H1 (cell line): ENCODE measurements around the gene SENP1. TPM values are rescaled to one million over a fixed set of nuclear protein-coding genes. Genes with fewer than 3 reads are reported as not detected.

ENCODE experiments used
- CTCF ChIA-PET: fragments of 300-600 bp; sonication (Branson Sonifier 250); formaldehyde crosslinking; loops from one replicate; lab custom pipeline; 2021; ENCODE audit not compliant: partially characterized antibody; lab: Charles Lee
- POLR2A ChIA-PET: fragments of 300-600 bp; sonication (Branson Sonifier 250); formaldehyde crosslinking; loops from one replicate; lab custom pipeline; 2021; ENCODE audit warnings: inconsistent platforms; ENCODE audit not compliant: partially characterized antibody; lab: Charles Lee
- DNase-seq, 2 experiments: peaks; one replicate each; pipeline versions ENCODE4 v3.0.0 to v3.0.0-alpha.2; 2010 to 2022; ENCODE audit warnings: low spot score in 2 of 2, low read depth in 1 of 2, mixed read lengths in 1 of 2
- FAIRE-seq: peaks from 2 replicates; lab custom pipeline; 2011; peaks lifted over from hg19 to GRCh38; lab: Jason Lieb, UNC
- H2AFZ ChIP-seq: 2 replicates; pipeline ENCODE4 v1.8.1; 2012; ENCODE audit warnings: low read length, inconsistent platforms
- H2AK5ac ChIP-seq: 2 replicates; pipeline ENCODE4 v1.6.1; 2013; ENCODE audit warnings: low read depth, low read length
- H2BK120ac ChIP-seq: replicated peaks from 2 replicates; pipeline ENCODE3; 2013; ENCODE audit warnings: low read depth, low read length, inconsistent platforms
- H2BK12ac ChIP-seq: 2 replicates; pipeline ENCODE4 v1.6.1; 2013; ENCODE audit warnings: low read depth, low read length
- H2BK15ac ChIP-seq: 2 replicates; pipeline ENCODE4 v1.6.1; 2013; ENCODE audit warnings: low read length
- H2BK20ac ChIP-seq: 2 replicates; pipeline ENCODE4 v1.6.1; 2013; ENCODE audit warnings: low read length
- H2BK5ac ChIP-seq: 2 replicates; pipeline ENCODE4 v1.6.1; 2013; ENCODE audit warnings: low read depth, low read length
- H3K14ac ChIP-seq: 2 replicates; pipeline ENCODE4 v1.6.1; 2013; ENCODE audit warnings: inconsistent platforms; ENCODE audit not compliant: insufficient read length
- H3K18ac ChIP-seq: 2 replicates; pipeline ENCODE4 v1.6.1; 2013; ENCODE audit warnings: low read length; ENCODE audit errors: extremely low read depth
- H3K23ac ChIP-seq: 2 replicates; pipeline ENCODE4 v1.6.1; 2013; ENCODE audit warnings: inconsistent platforms; ENCODE audit not compliant: insufficient read length
- H3K23me2 ChIP-seq: 2 replicates; pipeline ENCODE4 v1.6.1; 2013; ENCODE audit warnings: low read depth, low read length
- H3K27ac ChIP-seq: 2 replicates; pipeline ENCODE4 v1.6.1; 2011; ENCODE audit warnings: low read depth, low read length, inconsistent platforms
- H3K27me3 ChIP-seq, 4 experiments: replicated peaks in 1 of 4; 1 replicate in 1 of 4; 2 replicates in 3 of 4; pipeline versions ENCODE4 v1.6.1 to v1.8.1; 2011 to 2013; ENCODE audit warnings: low read length in 3 of 4, mild to moderate bottlenecking in 3 of 4, inconsistent platforms in 2 of 4, mixed read lengths in 2 of 4, moderate library complexity in 1 of 4; ENCODE audit not compliant: control insufficient read depth in 3 of 4, insufficient read depth in 3 of 4; ENCODE audit errors: extremely low read depth in 1 of 4
- H3K36me3 ChIP-seq, 4 experiments: 2 replicates each; pipeline versions ENCODE4 v1.6.1 to v1.8.1; 2011 to 2013; ENCODE audit warnings: mild to moderate bottlenecking in 4 of 4, low read length in 3 of 4, moderate library complexity in 2 of 4, control low read depth in 1 of 4, inconsistent platforms in 1 of 4; ENCODE audit not compliant: insufficient read depth in 4 of 4, control insufficient read depth in 2 of 4
- H3K4ac ChIP-seq: replicated peaks from 2 replicates; pipeline ENCODE3; 2013; ENCODE audit warnings: low read length, low read depth, mixed read lengths, inconsistent platforms; ENCODE audit not compliant: insufficient read length
- H3K4me1 ChIP-seq, 4 experiments: replicated peaks in 1 of 4; 1 replicate in 1 of 4; 2 replicates in 3 of 4; pipeline versions ENCODE4 v1.6.1 to v1.8.1; 2011 to 2013; ENCODE audit warnings: low read length in 3 of 4, inconsistent platforms in 2 of 4, mixed read lengths in 1 of 4; ENCODE audit not compliant: insufficient read depth in 4 of 4, control insufficient read depth in 3 of 4
- H3K4me2 ChIP-seq, 2 experiments: 2 replicates each; pipeline versions ENCODE4 v1.6.1 to v1.8.1; 2011 to 2013; ENCODE audit warnings: low read depth in 2 of 2, low read length in 2 of 2, control low read depth in 1 of 2, inconsistent platforms in 1 of 2, mild to moderate bottlenecking in 1 of 2; ENCODE audit not compliant: insufficient read depth in 1 of 2
- H3K4me3 ChIP-seq, 4 experiments: fragments of 200-600, 300-600 bp in 1 of 4; sonication (generic), shearing (Covaris generic), sonication (Bioruptor Twin) in 1 of 4; 2 replicates each; pipeline versions ENCODE4 v1.5.1 to v1.8.1; 2011 to 2016; ENCODE audit warnings: low read length in 4 of 4, low read depth in 3 of 4, control low read depth in 2 of 4, inconsistent platforms in 2 of 4, mild to moderate bottlenecking in 2 of 4, mixed read lengths in 1 of 4, moderate library complexity in 1 of 4; ENCODE audit not compliant: insufficient read depth in 2 of 4; ENCODE audit errors: extremely low read depth in 1 of 4
- H3K56ac ChIP-seq: replicated peaks from 2 replicates; pipeline ENCODE3; 2013; ENCODE audit warnings: low read depth, mild to moderate bottlenecking, mixed read lengths, low read length, inconsistent platforms; ENCODE audit not compliant: insufficient read length
- H3K79me1 ChIP-seq: 2 replicates; pipeline ENCODE4 v1.6.1; 2013; ENCODE audit warnings: low read depth, low read length, control low read depth
- H3K79me2 ChIP-seq, 2 experiments: 2 replicates each; pipeline versions ENCODE4 v1.6.1 to v1.8.1; 2012 to 2013; ENCODE audit warnings: low read length in 2 of 2, mild to moderate bottlenecking in 2 of 2, inconsistent platforms in 1 of 2; ENCODE audit not compliant: insufficient read depth in 2 of 2, control insufficient read depth in 1 of 2
- H3K9ac ChIP-seq, 4 experiments: replicated peaks in 1 of 4; 1 replicate in 1 of 4; 2 replicates in 3 of 4; pipeline versions ENCODE4 v1.6.1 to v1.8.1; 2011 to 2013; ENCODE audit warnings: low read depth in 3 of 4, low read length in 3 of 4, control low read depth in 2 of 4, mild to moderate bottlenecking in 2 of 4, moderate library complexity in 2 of 4, inconsistent platforms in 1 of 4; ENCODE audit errors: extremely low read depth in 1 of 4
- H3K9me3 ChIP-seq, 2 experiments: 2 replicates each; pipeline versions ENCODE4 v1.6.1 to v1.8.1; 2012 to 2013; ENCODE audit warnings: mild to moderate bottlenecking in 2 of 2, moderate library complexity in 2 of 2, control low read depth in 1 of 2, inconsistent platforms in 1 of 2, low read depth in 1 of 2, low read length in 1 of 2, mixed read lengths in 1 of 2; ENCODE audit not compliant: insufficient read depth in 2 of 2
- H4K20me1 ChIP-seq, 2 experiments: replicated peaks in 1 of 2; 2 replicates each; pipeline versions ENCODE3 to v1.8.1; 2011 to 2013; ENCODE audit warnings: inconsistent platforms in 2 of 2, low read length in 2 of 2, mild to moderate bottlenecking in 1 of 2; ENCODE audit not compliant: insufficient read depth in 2 of 2, control insufficient read depth in 1 of 2
- H4K5ac ChIP-seq: 2 replicates; pipeline ENCODE4 v1.6.1; 2013; ENCODE audit warnings: low read length, low read depth, mixed read lengths, inconsistent platforms; ENCODE audit not compliant: insufficient read length
- H4K8ac ChIP-seq: 2 replicates; pipeline ENCODE4 v1.8.0; 2013; ENCODE audit warnings: mild to moderate bottlenecking, moderate library complexity, low read length, inconsistent platforms; ENCODE audit not compliant: insufficient read depth; ENCODE audit errors: extremely low read depth
- H4K91ac ChIP-seq: replicated peaks from 2 replicates; pipeline ENCODE3; 2013; ENCODE audit warnings: low read length, mixed read lengths, inconsistent platforms; ENCODE audit not compliant: insufficient read length
- CBX5 ChIP-seq: fragments of 300-800, 300-1000 bp; sonication (generic); IDR thresholded peaks from 2 replicates; pipeline ENCODE4 v1.7.1; 2016; ENCODE audit warnings: antibody characterized with exemption, low read length, low read depth
- CREB1 ChIP-seq: IDR thresholded peaks from 2 replicates; pipeline ENCODE4 v1.6.1; 2012; ENCODE audit warnings: inconsistent platforms
- HDAC2 ChIP-seq, 2 experiments: fragments of 300-600 bp in 1 of 2; sonication (generic) in 1 of 2; IDR thresholded peaks; 2 replicates each; pipeline ENCODE4 v1.6.1; 2011 to 2012; ENCODE audit warnings: low read depth in 2 of 2, low read length in 2 of 2, mild to moderate bottlenecking in 2 of 2, moderate library complexity in 2 of 2, borderline replicate concordance in 1 of 2, inconsistent platforms in 1 of 2
- KDM5A ChIP-seq: fragments of 200-600 bp; IDR thresholded peaks from 2 replicates; pipeline ENCODE4 v1.7.1; 2012; ENCODE audit warnings: mild to moderate bottlenecking, low read length, inconsistent platforms, mixed read lengths
- NRF1 ChIP-seq: IDR thresholded peaks from 2 replicates; pipeline ENCODE4 v1.6.1; 2011; ENCODE audit warnings: mild to moderate bottlenecking, low read depth, low read length, improper control_type of control experiment
- SAP30 ChIP-seq: fragments of 300-600 bp; sonication (generic); IDR thresholded peaks from 2 replicates; pipeline ENCODE4 v1.7.1; 2012; ENCODE audit warnings: low read length, moderate library complexity, mild to moderate bottlenecking, inconsistent platforms; ENCODE audit not compliant: insufficient read depth, insufficient replicate concordance
- SIRT6 ChIP-seq: IDR thresholded peaks from one replicate; pipeline ENCODE4 v1.7.1; 2012; ENCODE audit warnings: low read length, inconsistent platforms
- SIX5 ChIP-seq: IDR thresholded peaks from 2 replicates; pipeline ENCODE4 v1.6.1; 2011; ENCODE audit warnings: mild to moderate bottlenecking, low read depth, low read length
- SP4 ChIP-seq: IDR thresholded peaks from 2 replicates; pipeline ENCODE4 v1.6.1; 2012; ENCODE audit warnings: low read length, inconsistent platforms
- TAF7 ChIP-seq: optimal IDR thresholded peaks from 2 replicates; pipeline ENCODE3; 2011; ENCODE audit warnings: low read depth, mild to moderate bottlenecking, inconsistent platforms, low read length, moderate library complexity, borderline replicate concordance
- WGBS, 2 experiments: shearing (Covaris generic) in 1 of 2; methylation state at CpG; one replicate each; pipeline versions ENCODE4 v1.1.6 to v1.1.7; 2013 to 2015; ENCODE audit warnings: low lambda C conversion rate in 2 of 2, mixed read lengths in 2 of 2, inconsistent platforms in 1 of 2, low coverage in 1 of 2, missing lambda C conversion rate in 1 of 2; ENCODE audit not compliant: insufficient replicate concordance in 2 of 2, insufficient coverage in 1 of 2, insufficient read length in 1 of 2; ENCODE audit errors: extremely low coverage in 1 of 2, missing lambda C conversion rate in 1 of 2; 5-methylcytosine and 5-hydroxymethylcytosine counted together
- polyA plus RNA-seq, 7 experiments: library from polyadenylated mRNA; depleted of rRNA in 3 of 7; stranded (reverse) in 5 of 7; unstranded in 2 of 7; fragments of >200 nt in 5 of 7; fragments of 200-250 nt in 2 of 7; gene quantifications; 1 replicate in 5 of 7; 2 replicates in 1 of 7; 4 replicates in 1 of 7; pipeline versions ENCODE4 v1.2.1 to v1.2.3, GENCODE V29; 2011 to 2013; ENCODE audit warnings: missing spikeins in 2 of 7, mixed read lengths in 2 of 7
- total RNA-seq: library from RNA; stranded (reverse); fragmentation: NEBNext Ultra II Directional; extraction: Animal tissue kit (Norgen Biotek cat#: 25700); gene quantifications from 2 replicates; pipeline ENCODE4 v1.2.1, GENCODE V29; 2021

SENP1 gene
- total and polyA plus RNA-seq, 2 of the 8 experiments (the other 6 are each of a cell fraction or from before 2014, with no cell fraction given) = 14.2 to 31.5 TPM

DNA sequence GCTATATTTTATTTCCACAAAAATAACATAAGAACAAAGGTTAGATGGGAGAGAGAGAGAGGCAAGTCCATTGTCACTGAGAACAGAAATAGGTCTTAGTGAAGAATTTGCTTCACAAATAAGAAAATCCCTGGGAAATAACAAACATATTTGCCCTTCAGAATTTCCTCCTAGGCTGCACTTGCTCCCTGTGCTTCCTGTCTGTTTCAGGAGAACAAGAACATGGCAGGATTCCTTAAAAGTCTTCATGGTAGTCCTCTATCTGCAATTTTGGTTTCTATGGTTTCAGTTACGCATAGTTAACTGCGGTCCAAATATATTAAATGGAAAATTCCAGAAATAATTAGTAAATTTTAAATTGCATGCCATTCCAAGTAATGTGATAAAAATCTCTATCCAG lies 34.1 kb downstream of the SENP1 start:
- Histone ChIP-seq H3K23ac (no peak overlapping the region), H3K79me1 (no peaks in the 10 kb centered on the region; the same call in 1 of the 2 replicates), H3K4me2 (no peak overlapping the region), H2BK120ac (no peak overlapping the region), H3K4me1 (no peaks in the 10 kb centered on the region), H4K5ac (no peak overlapping the region), H4K20me1 (peaks cover 0 to 1% of the 10 kb centered on the region in 2 experiments), H3K23me2 (no peaks in the 10 kb centered on the region), H3K9ac (no peak overlapping the region), H3K36me3 (peaks cover 0 to 28% (median 10%) of the 10 kb centered on the region in 4 experiments; a peak in 6 of 8 replicates), H2BK20ac (no peak overlapping the region), H3K18ac (no peak overlapping the region), H2AFZ (no peak overlapping the region), H2BK15ac (no peak overlapping the region), H3K27ac (no peak overlapping the region), H3K14ac (no peak overlapping the region), H2AK5ac (no peak overlapping the region), H2BK12ac (no peak overlapping the region), H3K4ac (no peak overlapping the region), H4K91ac (no peak overlapping the region), H3K9me3 (no peaks in the 10 kb centered on the region), H2BK5ac (no peak overlapping the region), H4K8ac (no peak overlapping the region), H3K27me3 (peaks cover 0 to 1% (median 0%) of the 10 kb centered on the region in 4 experiments; a peak in 1 of 7 replicates), H3K79me2 (no peaks in the 10 kb centered on the region), H3K56ac (no peak overlapping the region), H3K4me3 (no peak overlapping the region)
- WGBS, 2 experiments = 93% methylated on average over 2 of the region's 2 CpGs; no CpG with 5 or more reads in 1 of the 2 experiments
- POLR2A ChIA-PET = interaction anchor here (0.9 kb wide), 1 partner anchor 34 kb away, joined by 3 read pairs; no protein-coding TSS in a partner anchor
- no peak for DNase-seq
- CTCF ChIA-PET = interaction anchor here (0.9 to 2.1 kb wide), 3 partner anchors 10 to 117 kb away, joined by 4 to 10 read pairs (median 5); no protein-coding TSS in a partner anchor
- FAIRE-seq = no peak
- TF ChIP-seq HDAC2 (IDR thresholded peaks at IDR 0.05; ENCODE audit: borderline replicate concordance in 1 of 2, low read depth in 2 of 2, low read length in 2 of 2) (no peak), SAP30 (no peak), CREB1 (no peak), SP4 (no peak), CBX5 (no peak), SIX5 (no peak), NRF1 (no peak), SIRT6 (no peak), TAF7 (no peak), KDM5A (no peak)
